Ovary (tissue), 9 donors: ENCODE data around the gene MSI2. TPM values are rescaled to one million over a fixed set of nuclear protein-coding genes. Genes with fewer than 3 reads are reported as not detected.

Experiments
- DNase-seq, 5 donors: peaks; one replicate each; pipeline ENCODE4 v3.0.0-alpha.2; 2019 to 2020
- H3K27ac ChIP-seq, 2 donors: fragments of 200-600 bp; one replicate each; pipeline versions ENCODE4 v1.5.1 to v1.8.0; 2019 to 2022
- H3K27me3 ChIP-seq: fragments of 200-600 bp; one replicate; pipeline ENCODE4 v1.8.0; 2022
- H3K36me3 ChIP-seq: fragments of 200-600 bp; sonication (generic); one replicate; pipeline ENCODE4 v1.5.1; 2019
- H3K4me1 ChIP-seq: one replicate; pipeline ENCODE4 v1.8.1; 2013; ENCODE audit warnings: mild to moderate bottlenecking, moderate library complexity; ENCODE audit not compliant: insufficient read depth
- H3K4me3 ChIP-seq: fragments of 200-600 bp; sonication (generic); one replicate; pipeline ENCODE4 v1.5.1; 2017
- H3K9me3 ChIP-seq, 2 donors: fragments of 200-600 bp in 1 of 2; sonication (generic) in 1 of 2; one replicate each; pipeline versions ENCODE4 v1.5.1 to v1.8.1; 2013 to 2019; ENCODE audit warnings: mild to moderate bottlenecking in 1 of 2, moderate library complexity in 1 of 2
- EP300 ChIP-seq: sonication (generic); formaldehyde crosslinking; IDR thresholded peaks from one replicate; pipeline ENCODE4 v1.6.1; 2017; ENCODE audit warnings: antibody characterized with exemption
- POLR2A ChIP-seq: fragments of 450-650 bp; IDR thresholded peaks from one replicate; pipeline ENCODE4 v1.6.1; 2017; ENCODE audit warnings: antibody characterized with exemption, mild to moderate bottlenecking, moderate library complexity
- WGBS, 3 donors: extraction: QIAGEN DNeasy Blood & Tissue Kit in 1 of 3; methylation state at CpG; one replicate each; pipeline versions ENCODE4 v1.1.5 to v1.1.7; 2013 to 2017; 5-methylcytosine and 5-hydroxymethylcytosine counted together
- intact Hi-C, 4 donors: fragments of 100-400 bp; cut with DNase I; formaldehyde crosslinking; loops; one replicate each; pipeline versions ENCODE4 v1.11.0 to v1.15.1; 2022 to 2023
- polyA plus RNA-seq, 2 donors: library from polyadenylated mRNA; stranded (reverse); fragments of 200-250 nt in 1 of 2; fragments of 350-450 nt in 1 of 2; fragmentation: Illumina TruSeq in 1 of 2; extraction: RNeasy Lipid Tissue Mini Kit (QIAGEN cat#74804) in 1 of 2; gene quantifications; one replicate each; pipeline ENCODE4 v1.2.3, GENCODE V29; 2013 to 2014
- total RNA-seq, 7 donors: library from RNA; depleted of rRNA in 2 of 7; stranded (reverse); fragments of >200 nt in 2 of 7; fragmentation: NEBNext Ultra II Directional in 3 of 7; extraction: Animal tissue kit (Norgen Biotek cat#: 25700) in 3 of 7; gene quantifications; one replicate each; pipeline versions ENCODE4 v1.1.0 to v1.2.4, GENCODE V29; 2016 to 2023
- TF ChIP-seq, protein P1 (sequence below), 3 donors: fragments of 450-650 bp in 2 of 3; fragments of 200-600 bp in 1 of 3; IDR thresholded peaks; one replicate each; pipeline versions ENCODE4 v1.5.1 to v1.8.0; 2016 to 2022; ENCODE audit warnings: antibody characterized with exemption in 3 of 3, mild to moderate bottlenecking in 1 of 3
- donor health status: DM: no; HTN: no; CAD: no; lungs with moderate emphysema.
- donor health status: DM: no; HTN: no; CAD: no.
- donor health status: Bipolar disorder and iron deficiency.
- donor health status: DM: yes; HTN: yes; CAD: no.
- donor health status: DM: no; HTN: no; CAD: no.
- donor health status: DM: yes; HTN: yes; CAD: no.

MSI2 gene
- total and polyA plus RNA-seq, 9 donors, result 43.1 to 199 (median 120) TPM

- 90 to 97% (median 96%) methylated on average over 3 of the region's 3 CpGs for WGBS, 3 donors
- no peak for DNase-seq
- H3K9me3 ChIP-seq, result no peaks in the 10 kb centered on the region
- no peaks in the 10 kb centered on the region for H3K36me3 ChIP-seq
- H3K4me1 ChIP-seq, result peaks cover 13% of the 10 kb centered on the region
- no peak overlapping the region for H3K27ac ChIP-seq
- TF ChIP-seq EP300, result no peak
- TF ChIP-seq, protein P1, sequence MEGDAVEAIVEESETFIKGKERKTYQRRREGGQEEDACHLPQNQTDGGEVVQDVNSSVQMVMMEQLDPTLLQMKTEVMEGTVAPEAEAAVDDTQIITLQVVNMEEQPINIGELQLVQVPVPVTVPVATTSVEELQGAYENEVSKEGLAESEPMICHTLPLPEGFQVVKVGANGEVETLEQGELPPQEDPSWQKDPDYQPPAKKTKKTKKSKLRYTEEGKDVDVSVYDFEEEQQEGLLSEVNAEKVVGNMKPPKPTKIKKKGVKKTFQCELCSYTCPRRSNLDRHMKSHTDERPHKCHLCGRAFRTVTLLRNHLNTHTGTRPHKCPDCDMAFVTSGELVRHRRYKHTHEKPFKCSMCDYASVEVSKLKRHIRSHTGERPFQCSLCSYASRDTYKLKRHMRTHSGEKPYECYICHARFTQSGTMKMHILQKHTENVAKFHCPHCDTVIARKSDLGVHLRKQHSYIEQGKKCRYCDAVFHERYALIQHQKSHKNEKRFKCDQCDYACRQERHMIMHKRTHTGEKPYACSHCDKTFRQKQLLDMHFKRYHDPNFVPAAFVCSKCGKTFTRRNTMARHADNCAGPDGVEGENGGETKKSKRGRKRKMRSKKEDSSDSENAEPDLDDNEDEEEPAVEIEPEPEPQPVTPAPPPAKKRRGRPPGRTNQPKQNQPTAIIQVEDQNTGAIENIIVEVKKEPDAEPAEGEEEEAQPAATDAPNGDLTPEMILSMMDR (IDR thresholded peaks at IDR 0.05), result no peak
- TF ChIP-seq POLR2A, result no peak
- no peak overlapping the region for H3K4me3 ChIP-seq
- no peaks in the 10 kb centered on the region for H3K27me3 ChIP-seq
- intact Hi-C loops, result loop anchor here in 1 of 4 donors (2.0 kb wide), 1 partner anchor 19 kb away; no protein-coding TSS in a partner anchor
Measured at GRCh38 chr17:57279432-57279831, 23.1 kb downstream of the MSI2 start.

- intact Hi-C loops, result no loop called here
- 75 to 85% (median 77%) methylated on average over 4 of the region's 4 CpGs for WGBS, 3 donors
- Histone ChIP-seq H3K36me3 (no peaks in the 10 kb centered on the region), H3K27me3 (no peaks in the 10 kb centered on the region), H3K27ac (peak overlapping the region; percentile 16 to 84), H3K4me3 (no peak overlapping the region), H3K9me3 (no peaks in the 10 kb centered on the region), H3K4me1 (peaks cover 13% of the 10 kb centered on the region)
- no peak for DNase-seq
- no peak for TF ChIP-seq EP300
- TF ChIP-seq, protein P1 (IDR thresholded peaks at IDR 0.05), result no peak
- TF ChIP-seq POLR2A, result no peak
Measured at GRCh38 chr17:57281887-57282286, 25.6 kb downstream of the MSI2 start.

- 11 to 25% (median 21%) methylated on average over 1 of the region's 1 CpG for WGBS, 3 donors
- no peak for DNase-seq
- intact Hi-C loops, result no loop called here
- H3K4me1 ChIP-seq, result peaks cover 16% of the 10 kb centered on the region
- no peaks in the 10 kb centered on the region for H3K27me3 ChIP-seq
- H3K27ac ChIP-seq, result peak overlapping the region; percentile 16 to 84
- H3K4me3 ChIP-seq, result no peak overlapping the region
- no peaks in the 10 kb centered on the region for H3K36me3 ChIP-seq
- TF ChIP-seq EP300 (no peak), POLR2A (no peak)
- TF ChIP-seq, protein P1 (IDR thresholded peaks at IDR 0.05), result no peak
- H3K9me3 ChIP-seq, result no peaks in the 10 kb centered on the region
Measured at GRCh38 chr17:57282296-57282695, 26.0 kb downstream of the MSI2 start.

- no peaks in the 10 kb centered on the region for H3K36me3 ChIP-seq
- no peak overlapping the region for H3K4me3 ChIP-seq
- H3K27ac ChIP-seq, result peak overlapping the region; percentile 18 to 84
- peaks cover 25% of the 10 kb centered on the region for H3K4me1 ChIP-seq
- intact Hi-C loops, result no loop called here
- 52 to 75% (median 68%) methylated on average over 18 of the region's 18 CpGs for WGBS, 3 donors
- TF ChIP-seq, protein P1 (IDR thresholded peaks at IDR 0.05), result no peak
- TF ChIP-seq EP300 (no peak), POLR2A (no peak)
- no peak for DNase-seq
- no peaks in the 10 kb centered on the region for H3K9me3 ChIP-seq
- H3K27me3 ChIP-seq, result no peaks in the 10 kb centered on the region
Measured at GRCh38 chr17:57283203-57283971, 27.1 kb downstream of the MSI2 start.
